GM20431 (cell line): ENCODE data around the gene TTC7B.

ENCODE experiments used
- in situ Hi-C: fragments of 300-500 bp; cut with MseI, MboI; formaldehyde crosslinking; loops from one replicate; pipeline ENCODE4 v1.15.0; 2020; ENCODE audit warnings: low sequenced_read_pairs; ENCODE audit not compliant: unreplicated experiment

TTC7B gene

DNA sequence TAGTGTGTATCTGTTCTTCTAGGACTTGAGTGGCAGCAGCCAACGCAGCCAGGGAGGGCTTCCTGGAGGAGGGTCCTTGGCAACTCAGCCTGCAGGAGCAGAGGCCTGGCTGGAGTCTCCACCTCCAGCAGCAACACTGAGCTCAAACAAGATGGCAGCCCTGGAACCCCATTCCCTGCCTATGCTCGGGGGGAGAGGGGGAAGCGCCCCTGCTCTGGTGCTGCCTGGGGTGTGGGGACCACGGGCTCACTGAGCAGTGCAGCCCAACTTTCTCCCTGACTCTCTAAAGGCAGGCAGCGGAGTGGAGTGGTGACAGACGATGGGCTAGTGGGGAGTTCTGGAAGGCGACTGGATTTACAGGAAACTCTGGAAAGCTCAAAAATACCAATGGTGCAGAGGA is 258.7 kb downstream of the TTC7B start:
- in situ Hi-C loops = no loop called here

DNA sequence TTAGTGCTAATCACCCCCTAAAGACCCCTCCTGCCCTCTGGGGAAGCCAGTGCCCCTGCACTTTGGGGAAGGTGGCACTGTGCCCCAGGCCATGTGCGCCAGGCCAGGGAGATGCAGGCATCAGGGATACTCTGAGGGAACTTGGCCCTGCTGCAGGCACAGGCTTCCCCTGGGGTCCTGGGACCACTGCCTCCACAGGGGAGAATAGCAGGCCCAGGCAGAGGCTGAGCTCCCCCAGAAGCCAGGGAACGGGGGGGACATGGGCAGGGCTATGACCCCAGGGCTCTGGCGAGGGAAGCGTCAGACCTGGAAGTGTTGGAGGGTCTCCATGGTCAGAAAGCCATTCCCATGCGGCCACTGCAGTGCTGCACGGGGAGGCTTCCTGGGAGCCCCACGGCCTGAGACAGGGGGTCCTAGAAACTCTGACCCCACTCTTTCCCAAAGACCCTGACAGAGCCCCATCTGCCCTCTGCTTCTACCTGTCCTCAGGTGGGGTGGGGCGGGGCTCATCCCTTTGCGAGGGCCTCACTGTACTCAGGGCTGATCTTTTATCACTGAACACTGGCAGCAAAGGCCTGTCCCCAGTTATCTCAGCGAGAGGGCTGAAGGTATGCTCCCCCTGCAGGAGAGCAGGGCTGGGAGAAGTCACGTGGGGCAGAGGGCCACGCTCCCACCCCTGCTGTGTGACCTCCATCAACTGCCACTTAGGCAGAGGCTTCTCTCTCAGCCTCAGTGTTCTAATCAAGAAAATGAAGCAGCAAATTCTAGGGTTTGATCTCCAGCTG is 259.4 kb downstream of the TTC7B start:
- in situ Hi-C loops = no loop called here

GRCh38 chr14:90556012-90556477 is 260.2 kb downstream of the TTC7B start:
- in situ Hi-C loops = no loop called here

DNA sequence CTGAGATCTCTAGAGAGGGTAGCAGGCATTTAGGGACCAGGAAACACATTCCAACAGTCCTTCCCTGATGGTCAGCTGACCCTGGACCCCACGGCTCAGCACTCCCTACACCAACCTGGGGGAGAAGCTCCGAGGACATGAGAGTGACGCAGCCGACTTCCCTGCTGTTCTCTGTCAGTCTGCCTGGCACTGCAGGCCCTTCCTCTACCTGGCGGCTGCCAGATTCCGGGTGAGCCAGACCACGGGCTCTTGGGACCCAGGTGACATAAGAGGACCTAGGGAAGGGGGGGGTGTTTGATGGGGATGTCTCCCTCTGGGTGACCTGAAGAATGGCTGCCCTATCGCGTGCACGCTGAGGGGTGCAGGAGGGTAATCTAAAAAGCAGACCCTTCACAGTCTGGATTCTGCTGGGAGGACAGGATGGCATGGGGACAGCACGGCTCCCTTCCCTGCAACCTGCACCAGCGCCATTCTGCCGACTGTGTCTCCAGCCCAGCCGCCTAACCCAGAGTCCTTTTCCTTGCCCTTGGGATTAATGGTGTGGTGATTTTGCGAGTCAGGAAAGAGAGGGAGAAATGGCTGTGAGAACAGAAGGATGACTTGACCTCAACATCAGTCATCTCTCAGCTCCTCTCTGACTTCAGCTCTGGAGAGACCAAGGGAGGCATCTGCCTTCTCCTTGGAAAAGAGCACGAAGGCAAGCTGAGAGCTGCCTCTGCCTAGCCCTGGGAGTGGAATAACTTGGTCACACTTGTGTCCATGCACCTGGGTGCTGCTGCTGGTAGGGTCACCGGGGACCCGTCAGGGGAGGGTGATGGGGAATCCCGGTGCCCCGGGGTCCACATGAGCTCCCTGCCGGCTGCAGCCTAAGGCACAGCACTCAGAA is 260.9 kb downstream of the TTC7B start:
- in situ Hi-C loops = no loop called here

GRCh38 chr14:90554341-90554740 is 261.9 kb downstream of the TTC7B start:
- in situ Hi-C loops = no loop called here

DNA sequence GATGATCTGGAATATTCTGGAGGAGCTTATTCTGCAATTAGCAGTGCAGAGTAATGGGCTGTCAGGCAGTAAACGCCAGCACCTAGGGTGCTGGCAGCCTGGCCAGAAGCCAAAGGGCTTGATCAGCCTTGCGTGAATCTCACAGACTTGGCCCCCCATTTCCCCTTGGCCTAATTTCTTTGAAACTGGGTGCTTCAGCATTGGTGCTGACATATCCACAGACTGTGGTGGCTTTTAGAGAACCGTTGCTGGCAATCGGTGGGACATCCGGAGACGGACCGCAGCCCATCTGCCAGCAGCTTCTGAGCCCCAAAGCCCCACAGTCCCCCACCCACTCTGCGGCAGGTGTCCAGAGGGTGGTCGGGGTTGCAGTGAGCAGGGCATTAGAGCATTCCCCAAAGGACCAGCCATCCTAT is 262.3 kb downstream of the TTC7B start:
- in situ Hi-C loops = no loop called here

DNA sequence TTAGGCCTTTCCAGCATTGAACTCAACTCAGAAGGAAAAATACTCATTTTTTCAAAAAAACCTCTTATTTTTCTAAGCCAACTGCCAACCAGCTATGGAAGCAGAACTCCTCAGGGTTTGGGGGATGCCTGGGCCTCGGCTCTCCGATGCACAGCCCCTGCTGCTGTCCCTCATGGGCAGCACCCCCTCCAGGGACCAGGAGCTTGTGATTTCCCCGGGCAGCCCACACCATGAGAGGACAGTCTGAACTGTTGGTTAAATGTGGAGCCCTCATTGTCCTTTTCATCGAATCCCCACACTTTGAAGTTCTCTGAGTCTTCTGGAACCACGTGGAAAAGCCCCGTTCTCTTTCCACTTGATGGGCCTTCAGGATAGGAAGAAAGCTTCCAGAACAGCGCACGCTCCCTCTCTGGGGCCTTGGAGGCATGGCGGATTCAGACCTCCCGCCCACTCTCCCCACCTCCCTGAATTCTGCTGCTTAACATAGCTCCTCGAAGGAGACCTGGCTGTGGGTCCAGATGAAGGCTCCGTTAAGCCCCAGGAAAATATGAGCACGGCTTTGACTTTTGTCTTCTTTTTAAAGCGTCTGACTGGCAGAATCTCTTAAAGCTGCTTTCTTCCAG is 262.8 kb downstream of the TTC7B start:
- in situ Hi-C loops = no loop called here

DNA sequence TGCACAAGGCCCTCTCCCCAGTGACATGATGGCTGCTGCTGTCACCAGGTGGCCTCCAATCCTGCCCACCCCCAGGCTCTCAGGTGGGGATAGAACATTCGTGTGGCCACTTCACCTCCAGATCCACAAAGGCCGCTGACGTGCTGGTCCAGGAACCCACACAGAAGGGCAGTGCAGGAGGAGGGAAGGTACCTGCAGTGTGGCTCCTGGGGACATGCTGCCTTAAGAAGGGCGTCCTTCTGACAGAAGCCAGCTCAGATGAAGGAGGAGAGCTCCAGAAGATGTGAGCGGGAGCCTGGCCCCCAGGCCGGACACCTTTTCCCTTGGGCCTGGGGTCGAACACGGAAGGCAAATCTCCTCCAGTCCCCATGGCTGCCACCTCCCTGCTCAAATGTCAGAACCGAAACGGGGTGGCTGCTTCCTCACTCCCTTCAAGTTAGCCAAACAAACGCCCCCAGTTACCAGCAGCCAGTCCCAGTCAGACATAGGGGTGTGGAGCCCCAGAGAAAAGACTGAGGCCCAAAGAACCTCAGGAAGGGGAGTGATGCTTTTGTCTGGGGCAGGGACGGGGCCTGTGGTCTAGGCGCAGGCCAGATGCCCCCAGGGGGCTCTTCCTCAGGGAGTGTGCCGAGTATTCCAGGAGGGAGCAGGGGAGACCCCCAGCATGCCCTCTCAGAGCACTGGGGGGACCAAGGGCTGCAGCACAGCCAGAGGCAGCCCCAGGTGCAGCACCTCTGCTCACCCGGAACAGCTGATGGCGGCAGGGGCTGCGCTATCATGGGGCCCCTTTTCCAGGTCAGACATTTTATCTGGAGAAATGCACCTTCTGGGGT is 263.5 kb downstream of the TTC7B start:
- in situ Hi-C loops = no loop called here

DNA sequence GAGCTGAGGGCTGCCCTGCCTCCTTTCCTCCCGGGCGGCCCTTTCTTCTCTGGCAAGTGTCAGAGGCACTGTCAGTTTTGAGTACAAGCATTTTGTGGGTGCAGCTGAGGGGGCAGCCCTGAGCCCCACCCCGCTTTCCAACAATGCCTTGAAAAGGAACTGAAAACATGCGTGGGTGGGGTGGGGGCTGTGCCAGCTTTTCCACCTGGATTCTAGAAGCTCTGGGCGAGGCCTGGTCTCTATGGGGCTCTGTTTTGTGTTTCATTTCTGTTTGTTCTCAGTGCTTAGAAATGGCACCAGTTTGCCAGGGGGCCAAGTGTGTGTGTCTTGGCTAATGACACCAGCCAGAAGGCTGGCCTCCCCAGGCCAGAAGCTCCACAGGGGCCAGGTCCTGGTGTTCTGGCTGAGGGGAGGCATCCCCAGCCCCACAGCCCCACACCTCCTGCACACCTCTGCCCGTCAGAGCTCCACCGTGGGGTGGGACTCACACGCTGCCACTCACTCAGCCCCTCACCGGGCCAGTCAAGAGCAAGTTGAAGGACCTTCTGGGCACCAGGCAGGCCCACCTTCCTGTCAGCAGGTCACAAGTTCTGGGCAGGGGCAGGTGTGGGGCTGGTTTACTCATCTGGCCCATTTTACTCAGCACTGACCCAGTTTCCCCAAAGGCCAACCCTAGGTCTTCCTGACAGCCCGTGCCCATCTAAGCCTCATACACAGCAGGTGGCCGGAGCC is 264.3 kb downstream of the TTC7B start:
- in situ Hi-C loops = no loop called here

- in situ Hi-C loops = no loop called here
Observed at GRCh38 chr14:90551070-90551704, 265.0 kb downstream of the TTC7B start.

GRCh38 chr14:90549794-90550641 is 266.2 kb downstream of the TTC7B start:
- in situ Hi-C loops = no loop called here

GRCh38 chr14:90548455-90548854 is 267.8 kb downstream of the TTC7B start:
- in situ Hi-C loops = no loop called here

GRCh38 chr14:90547968-90548367 is 268.3 kb downstream of the TTC7B start:
- in situ Hi-C loops = no loop called here

GRCh38 chr14:90547250-90547649 is 269.0 kb downstream of the TTC7B start:
- in situ Hi-C loops = no loop called here

- in situ Hi-C loops = no loop called here
Observed at GRCh38 chr14:90546767-90547166, 269.5 kb downstream of the TTC7B start.

GRCh38 chr14:90545966-90546751 is 270.1 kb downstream of the TTC7B start:
- in situ Hi-C loops = no loop called here

DNA sequence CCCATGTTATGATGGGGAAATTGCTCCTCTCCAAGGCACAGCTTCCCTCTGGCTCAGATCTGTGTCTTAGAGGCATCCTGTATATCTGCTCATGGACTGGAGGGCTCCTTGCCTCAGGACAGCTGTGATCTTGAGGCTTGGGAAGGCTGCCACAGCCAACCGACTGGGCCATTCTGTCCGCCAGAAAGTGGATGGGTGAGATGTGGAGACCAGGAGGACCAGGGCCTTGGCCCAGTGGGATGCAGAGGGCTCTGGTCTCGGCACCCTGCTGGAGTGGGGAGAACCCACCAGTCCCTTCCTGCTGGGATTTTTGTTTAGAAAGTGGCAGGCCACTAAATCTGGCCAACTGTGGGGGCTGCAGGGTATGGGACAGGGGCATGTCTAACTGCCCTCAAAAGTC is 270.8 kb downstream of the TTC7B start:
- in situ Hi-C loops = no loop called here
